Body of pancreas (tissue), 4 donors: ENCODE measurements around the gene TBX4. TPM values are rescaled to one million over a fixed set of nuclear protein-coding genes. Genes with fewer than 3 reads are reported as not detected.

Experiments used
- ATAC-seq: fragments of 150-250 bp; one replicate; pipeline ENCODE4 v1.9.1; 2016
- DNase-seq, 4 donors: peaks; one replicate each; pipeline ENCODE4 v3.0.0-alpha.2; 2019
- H3K27ac ChIP-seq, 4 donors: fragments of 200-600 bp; sonication (generic); 1 replicate in 3 of 4; 2 replicates in 1 of 4; pipeline versions ENCODE4 v1.5.1 to v1.6.1; 2016 to 2019; ENCODE audit warnings: mild to moderate bottlenecking in 1 of 4, mixed read lengths in 1 of 4, moderate library complexity in 1 of 4
- H3K27me3 ChIP-seq, 2 donors: fragments of 200-600 bp; sonication (generic); one replicate each; pipeline ENCODE4 v1.6.0; 2016; ENCODE audit warnings: mild to moderate bottlenecking in 1 of 2
- H3K36me3 ChIP-seq, 2 donors: fragments of 200-600 bp; sonication (generic); replicated peaks in 1 of 2; 2 replicates each; pipeline ENCODE4 v1.5.1; 2016; ENCODE audit warnings: low read depth in 2 of 2; ENCODE audit not compliant: insufficient read depth in 1 of 2
- H3K4me1 ChIP-seq: fragments of 200-600 bp; sonication (generic); one replicate; pipeline ENCODE4 v1.6.0; 2016
- H3K4me3 ChIP-seq, 2 donors: fragments of 200-600 bp; sonication (generic); 1 replicate in 1 of 2; 2 replicates in 1 of 2; pipeline ENCODE4 v1.5.1; 2016 to 2019
- H3K9me3 ChIP-seq, 3 donors: fragments of 200-600 bp; sonication (generic); 1 replicate in 2 of 3; 2 replicates in 1 of 3; pipeline ENCODE4 v1.5.1; 2016
- POLR2A ChIP-seq, 3 donors: fragments of 450-650 bp; IDR thresholded peaks; one replicate each; pipeline ENCODE4 v1.6.1; 2016; ENCODE audit warnings: antibody characterized with exemption in 3 of 3, mild to moderate bottlenecking in 2 of 3
- WGBS, 2 donors: methylation state at CpG; one replicate each; pipeline ENCODE4 v1.1.5; 2017; 5-methylcytosine and 5-hydroxymethylcytosine counted together
- intact Hi-C: fragments of 100-400 bp; cut with DNase I; formaldehyde crosslinking; loops from one replicate; pipeline ENCODE4 v1.15.1; 2023
- total RNA-seq, 2 donors: library from RNA; depleted of rRNA; stranded (reverse); fragments of >200 nt; gene quantifications; one replicate each; pipeline ENCODE4 v1.1.0, GENCODE V29; 2016
- TF ChIP-seq, protein P1 (sequence below), 7 experiments: fragments of 450-650 bp in 4 of 7; fragments of 200-600 bp in 3 of 7; sonication (generic) in 3 of 7; IDR thresholded peaks; one replicate each; pipeline ENCODE4 v1.5.1; 2016 to 2019; ENCODE audit warnings: antibody characterized with exemption in 7 of 7

TBX4 gene
- total RNA-seq, 2 donors from 2014 or later = not detected

DNA sequence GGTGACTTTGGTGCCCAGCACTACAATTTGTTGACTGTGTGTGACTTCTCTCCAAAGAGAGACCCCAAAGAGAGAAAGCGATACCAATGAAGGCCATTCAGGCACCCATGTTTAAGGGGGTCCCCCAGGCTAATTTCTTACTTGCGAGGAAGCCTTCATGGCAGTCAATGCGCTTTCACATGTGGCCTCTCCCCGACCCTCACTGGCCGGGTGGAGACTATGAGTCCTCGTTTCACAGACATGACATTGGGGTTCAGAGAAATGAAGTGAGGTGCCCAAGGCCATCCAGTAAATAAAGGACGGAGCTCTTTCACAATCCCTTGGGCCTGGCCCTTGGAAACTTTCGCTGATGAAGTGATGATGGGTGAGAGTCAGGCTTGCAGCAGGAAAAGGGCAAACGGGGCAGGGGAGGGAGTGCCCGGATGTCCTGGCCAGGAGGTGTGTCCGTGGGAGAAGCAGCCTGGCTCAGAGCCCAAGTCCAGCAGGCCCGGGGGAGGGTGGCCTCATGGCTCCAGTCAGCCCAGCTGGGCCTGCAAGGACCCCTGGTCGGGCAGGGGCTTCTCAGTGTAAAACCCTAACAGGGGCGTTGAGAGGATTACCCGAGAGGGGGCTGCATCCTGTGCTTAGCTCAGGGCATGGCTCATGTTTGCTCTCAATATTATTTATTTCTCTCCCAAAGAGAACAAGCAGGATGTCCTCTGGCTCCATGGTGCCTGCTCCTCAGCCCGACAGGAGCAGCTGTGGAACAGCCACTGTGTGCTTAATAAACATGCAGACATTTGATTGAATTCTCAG lies 37.9 kb upstream of the TBX4 start:
- Histone ChIP-seq H3K9me3 (no peaks in the 10 kb centered on the region), H3K36me3 (no peaks in the 10 kb centered on the region), H3K27ac (no peak overlapping the region), H3K4me1 (peaks cover 42% of the 10 kb centered on the region), H3K27me3 (peaks cover 0 to 10% of the 10 kb centered on the region in 2 donors), H3K4me3 (no peak overlapping the region)
- intact Hi-C loops = loop anchor here (10.0 kb wide), 2 partner anchors 140 to 420 kb away; no protein-coding TSS in a partner anchor
- DNase-seq (no peak), ATAC-seq (no peak)
- 69 to 71% methylated on average over 13 to 16 of the region's 16 CpGs for WGBS, 2 donors
- TF ChIP-seq, protein P1, sequence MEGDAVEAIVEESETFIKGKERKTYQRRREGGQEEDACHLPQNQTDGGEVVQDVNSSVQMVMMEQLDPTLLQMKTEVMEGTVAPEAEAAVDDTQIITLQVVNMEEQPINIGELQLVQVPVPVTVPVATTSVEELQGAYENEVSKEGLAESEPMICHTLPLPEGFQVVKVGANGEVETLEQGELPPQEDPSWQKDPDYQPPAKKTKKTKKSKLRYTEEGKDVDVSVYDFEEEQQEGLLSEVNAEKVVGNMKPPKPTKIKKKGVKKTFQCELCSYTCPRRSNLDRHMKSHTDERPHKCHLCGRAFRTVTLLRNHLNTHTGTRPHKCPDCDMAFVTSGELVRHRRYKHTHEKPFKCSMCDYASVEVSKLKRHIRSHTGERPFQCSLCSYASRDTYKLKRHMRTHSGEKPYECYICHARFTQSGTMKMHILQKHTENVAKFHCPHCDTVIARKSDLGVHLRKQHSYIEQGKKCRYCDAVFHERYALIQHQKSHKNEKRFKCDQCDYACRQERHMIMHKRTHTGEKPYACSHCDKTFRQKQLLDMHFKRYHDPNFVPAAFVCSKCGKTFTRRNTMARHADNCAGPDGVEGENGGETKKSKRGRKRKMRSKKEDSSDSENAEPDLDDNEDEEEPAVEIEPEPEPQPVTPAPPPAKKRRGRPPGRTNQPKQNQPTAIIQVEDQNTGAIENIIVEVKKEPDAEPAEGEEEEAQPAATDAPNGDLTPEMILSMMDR (IDR thresholded peaks at IDR 0.05) = no peak
- TF ChIP-seq POLR2A (IDR thresholded peaks at IDR 0.05) = no peak

DNA sequence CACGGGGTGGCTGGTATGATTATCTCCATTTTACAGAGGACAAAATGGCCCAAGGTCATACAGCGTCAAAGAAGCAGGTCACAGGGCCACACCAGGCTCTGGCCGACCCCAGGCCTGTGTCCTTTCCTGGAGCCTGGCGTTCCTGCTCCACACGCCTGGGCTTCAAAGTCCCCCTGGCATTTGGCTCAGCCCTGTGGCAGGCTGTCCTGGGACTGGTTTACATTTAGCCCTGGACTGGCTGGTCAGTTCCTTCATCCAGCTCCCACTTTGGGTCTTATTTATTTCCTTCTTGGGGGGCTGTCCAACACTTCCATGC lies 37.3 kb upstream of the TBX4 start:
- H3K9me3 ChIP-seq = no peaks in the 10 kb centered on the region
- ATAC-seq = no peak
- H3K27ac ChIP-seq = no peak overlapping the region
- WGBS, 2 donors = 62 to 70% methylated on average over 5 of the region's 5 CpGs
- H3K4me3 ChIP-seq = no peak overlapping the region
- no peak for DNase-seq
- intact Hi-C loops = loop anchor here (10.0 kb wide), 2 partner anchors 140 to 420 kb away; no protein-coding TSS in a partner anchor
- TF ChIP-seq POLR2A (IDR thresholded peaks at IDR 0.05) = no peak
- TF ChIP-seq, protein P1 (IDR thresholded peaks at IDR 0.05) = no peak
- H3K27me3 ChIP-seq = peaks cover 0 to 9% of the 10 kb centered on the region in 2 donors
- no peaks in the 10 kb centered on the region for H3K36me3 ChIP-seq
- peaks cover 41% of the 10 kb centered on the region for H3K4me1 ChIP-seq

DNA sequence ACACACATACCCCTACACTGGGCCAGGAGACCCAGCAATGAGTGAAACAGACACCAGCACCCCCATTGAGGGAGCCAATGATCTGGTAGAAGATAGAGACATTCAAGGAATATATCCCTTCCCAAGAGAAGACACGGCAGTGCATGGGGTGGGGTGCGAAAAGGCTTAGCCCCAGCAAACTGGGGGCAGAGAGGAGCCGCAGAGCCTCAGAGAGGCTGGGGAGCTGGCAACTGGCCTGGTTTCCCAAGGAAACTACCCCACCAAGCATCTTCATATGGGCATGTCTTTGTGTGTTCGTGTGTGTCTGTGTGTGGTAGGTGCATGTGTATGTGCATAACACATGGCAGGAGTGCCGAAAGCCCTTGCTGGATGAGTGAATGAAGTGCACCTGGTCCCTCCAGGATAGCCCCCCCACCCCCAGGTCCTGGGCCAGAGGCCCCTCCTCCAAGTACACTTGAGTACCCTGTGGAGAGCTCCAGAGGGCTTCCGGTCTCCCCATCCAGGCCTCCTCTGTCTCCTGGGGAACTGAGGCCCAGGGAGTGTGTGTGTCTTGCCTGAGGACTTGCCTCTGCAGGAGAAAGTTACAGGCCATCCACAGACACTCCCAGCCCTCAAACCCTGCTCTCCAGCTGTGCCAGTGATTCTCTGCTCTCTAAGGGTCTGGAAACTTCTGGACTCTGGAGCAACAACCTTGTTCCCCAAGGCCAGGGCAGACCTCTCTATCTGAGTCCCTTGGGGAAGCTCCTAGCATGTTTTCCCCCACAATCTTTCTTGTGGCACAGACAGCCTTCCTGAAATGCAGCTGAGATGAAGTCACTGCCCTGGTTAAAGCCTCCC lies 36.6 kb upstream of the TBX4 start:
- Histone ChIP-seq H3K36me3 (no peaks in the 10 kb centered on the region), H3K4me3 (no peak overlapping the region), H3K4me1 (peaks cover 34% of the 10 kb centered on the region), H3K27ac (no peak overlapping the region), H3K9me3 (no peaks in the 10 kb centered on the region), H3K27me3 (peaks cover 0 to 2% of the 10 kb centered on the region in 2 donors)
- WGBS, 2 donors = 88 to 92% methylated on average over 4 to 6 of the region's 6 CpGs
- intact Hi-C loops = loop anchor here (10.0 kb wide), 2 partner anchors 139 to 419 kb away; no protein-coding TSS in a partner anchor
- DNase-seq (no peak), ATAC-seq (no peak)
- TF ChIP-seq, protein P1 (IDR thresholded peaks at IDR 0.05) = no peak
- TF ChIP-seq POLR2A (IDR thresholded peaks at IDR 0.05) = no peak

DNA sequence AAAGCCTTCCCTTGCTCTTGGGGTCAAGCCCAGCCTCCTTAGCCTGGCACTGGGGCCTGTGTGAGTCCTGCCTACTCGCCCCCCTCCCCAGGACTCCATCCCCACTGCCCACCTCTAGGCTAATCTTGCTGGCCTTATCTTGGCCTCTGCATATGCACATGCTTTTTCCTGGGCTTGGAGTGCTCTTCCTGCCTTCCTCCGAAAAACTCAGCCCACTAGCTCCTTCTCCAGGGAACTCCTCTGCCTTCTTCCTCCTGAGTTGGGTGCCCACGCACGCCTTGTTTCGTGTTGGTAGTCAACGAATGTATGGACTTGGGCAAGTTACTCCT lies 36.0 kb upstream of the TBX4 start:
- Histone ChIP-seq H3K4me1 (peaks cover 30% of the 10 kb centered on the region), H3K27ac (no peak overlapping the region), H3K36me3 (no peaks in the 10 kb centered on the region), H3K4me3 (no peak overlapping the region), H3K9me3 (no peaks in the 10 kb centered on the region), H3K27me3 (no peaks in the 10 kb centered on the region)
- no peak for DNase-seq
- TF ChIP-seq, protein P1 (IDR thresholded peaks at IDR 0.05) = no peak
- TF ChIP-seq POLR2A (IDR thresholded peaks at IDR 0.05) = no peak
- no peak for ATAC-seq
- WGBS, 2 donors = 89 to 90% methylated on average over 6 of the region's 6 CpGs
- intact Hi-C loops = loop anchor here (10.0 kb wide), 2 partner anchors 139 to 419 kb away; no protein-coding TSS in a partner anchor
